ENCODE results near the gene TWIST2. TPM values are rescaled to one million over a fixed set of nuclear protein-coding genes. Genes with fewer than 3 reads are reported as not detected.

TWIST2 gene
- total and polyA plus RNA-seq, 10 of the 15 experiments (the other 5 are each of a cell fraction or from before 2014, with no cell fraction given) = not detected

GRCh38 chr2:238947920-238948710, 100.2 kb downstream of the TWIST2 start:
- ChIA-PET SMC1A (ENCODE audit: uncharacterized antibody, unreplicated experiment) (no interaction called here), POLR2A (no interaction called here), CTCF (no interaction called here), RAD21 (ENCODE audit: unreplicated experiment) (no interaction called here)
- WGBS (ENCODE audit: insufficient coverage, insufficient replicate concordance, low lambda C conversion rate, missing lambda C conversion rate) = 13% methylated on average over 9 of the region's 10 CpGs
- H3K4me3 ChIP-seq = no peak overlapping the region
- H2AFZ ChIP-seq (ENCODE audit: control insufficient read depth, low read depth, low read length) = no peak overlapping the region
- no peaks in the 10 kb centered on the region; a peak in 3 of 4 replicates for H3K27me3 ChIP-seq (replicated peaks in 1 of 2; ENCODE audit: control insufficient read depth in 2 of 2, insufficient read depth in 2 of 2, low read length in 1 of 2)
- H3K4me2 ChIP-seq (ENCODE audit: control insufficient read depth, insufficient read depth) = no peak overlapping the region
- H3K27ac ChIP-seq (ENCODE audit: control insufficient read depth, insufficient read depth) = no peak overlapping the region
- no peaks in the 10 kb centered on the region for H3K36me3 ChIP-seq (ENCODE audit: control insufficient read depth in 2 of 2, insufficient read depth in 2 of 2, low read length in 1 of 2)
- in situ Hi-C loops (cut with MboI) (no loop called here), intact Hi-C loops (cut with micrococcal nuclease; ENCODE audit: unreplicated experiment) (no loop called here)
- H3K9ac ChIP-seq (ENCODE audit: control insufficient read depth, insufficient read depth, low read length) = no peak overlapping the region
- FAIRE-seq (no peak), ATAC-seq (peak; percentile 23; the same call in 2 of the 3 replicates), DNase-seq (ENCODE audit: low read depth, low spot score) (no peak)
- no peaks in the 10 kb centered on the region for H3K79me2 ChIP-seq (ENCODE audit: control insufficient read depth, insufficient read depth, low read length)
- H4K20me1 ChIP-seq (ENCODE audit: control insufficient read depth, insufficient read depth) = no peaks in the 10 kb centered on the region
- TF ChIP-seq ELK1 (IDR thresholded peaks at IDR 0.05; ENCODE audit: low read depth, low read length) (no peak), RUNX3 (IDR thresholded peaks at IDR 0.05; ENCODE audit: low read length) (peak; percentile 66), IRF5 (IDR thresholded peaks at IDR 0.05; ENCODE audit: borderline replicate concordance) (no peak), SREBF1 (IDR thresholded peaks at IDR 0.05; ENCODE audit: low read length) (no peak), SPI1 (IDR thresholded peaks at IDR 0.05; ENCODE audit: borderline replicate concordance, insufficient read depth, low read depth, low read length) (peak; percentile 43; the same call in 1 of the 2 replicates), FOS (IDR thresholded peaks at IDR 0.05; ENCODE audit: borderline replicate concordance, extremely low read depth, insufficient read length) (no peak)
- H3K4me1 ChIP-seq (ENCODE audit: control insufficient read depth, insufficient read depth, low read length) = no peaks in the 10 kb centered on the region
- no peaks in the 10 kb centered on the region; the same call in 1 of the 3 replicates for H3K9me3 ChIP-seq (replicated peaks; ENCODE audit: control insufficient read depth, insufficient read depth, low read length)
- BruUV-seq (replicated peaks) = no TSS peak
